Type B pancreatic cell (in vitro differentiated cells): Measurements from ENCODE around the gene TMEM18. TPM values are rescaled to one million over a fixed set of nuclear protein-coding genes. Genes with fewer than 3 reads are reported as not detected.

ENCODE experiments used
- DNase-seq: peaks from one replicate; pipeline ENCODE4 v3.0.0; 2021; ENCODE audit warnings: mixed read lengths; ENCODE audit not compliant: unreplicated experiment; ENCODE audit errors: extremely low spot score
- H3K27ac Mint-ChIP-seq: 2 replicates; pipeline ENCODE4 v1.8.0; 2021; ENCODE audit warnings: mild to moderate bottlenecking, mixed read lengths
- H3K27me3 Mint-ChIP-seq: 2 replicates; pipeline ENCODE4 v1.8.0; 2021; ENCODE audit warnings: mixed read lengths
- H3K36me3 Mint-ChIP-seq: 2 replicates; pipeline ENCODE4 v1.8.0; 2021; ENCODE audit warnings: mixed read lengths
- H3K4me1 Mint-ChIP-seq: one replicate; pipeline ENCODE4 v1.8.0; 2021; ENCODE audit warnings: mixed read lengths; ENCODE audit not compliant: unreplicated experiment
- H3K4me3 Mint-ChIP-seq: 2 replicates; pipeline ENCODE4 v1.8.0; 2021; ENCODE audit warnings: mild to moderate bottlenecking, mixed read lengths
- H3K9me3 Mint-ChIP-seq: 2 replicates; pipeline ENCODE4 v1.8.0; 2021; ENCODE audit warnings: mixed read lengths
- total RNA-seq: library from RNA; stranded (reverse); gene quantifications from 2 replicates; pipeline ENCODE4 v1.2.1, GENCODE V29; 2021; ENCODE audit warnings: low replicate concordance
- TF ChIP-seq, protein P1 (sequence below): fragments of 200-600 bp; sonication (generic); conservative IDR thresholded peaks from 2 replicates; pipeline ENCODE4 v1.5.0; 2021; ENCODE audit warnings: antibody characterized with exemption, mild to moderate bottlenecking

Gene TMEM18
- total RNA-seq, 1 donor from 2014 or later: 27.4 TPM

DNA sequence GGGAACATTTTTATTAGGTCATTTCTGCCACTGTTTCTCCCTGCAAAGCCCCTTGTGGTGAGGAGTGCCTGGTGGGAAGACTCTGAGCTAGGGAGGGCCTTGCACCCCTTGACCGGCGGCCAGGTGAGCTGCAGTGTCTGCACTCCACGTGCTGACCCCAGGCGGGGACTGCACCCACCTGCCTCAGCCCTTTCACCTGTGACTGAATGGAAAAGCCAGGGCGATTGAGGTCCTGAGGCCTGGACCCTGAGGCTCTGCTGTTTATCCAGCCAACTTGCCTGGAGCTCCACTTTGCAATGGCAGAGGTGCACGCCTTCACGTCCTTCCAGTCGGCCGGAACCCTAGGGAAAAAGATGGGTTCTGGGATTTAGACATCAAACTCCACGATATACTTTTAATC lies 53.1 kb downstream of the TMEM18 start:
- H3K36me3 Mint-ChIP-seq: no peaks in the 10 kb centered on the region
- TF ChIP-seq, protein P1, sequence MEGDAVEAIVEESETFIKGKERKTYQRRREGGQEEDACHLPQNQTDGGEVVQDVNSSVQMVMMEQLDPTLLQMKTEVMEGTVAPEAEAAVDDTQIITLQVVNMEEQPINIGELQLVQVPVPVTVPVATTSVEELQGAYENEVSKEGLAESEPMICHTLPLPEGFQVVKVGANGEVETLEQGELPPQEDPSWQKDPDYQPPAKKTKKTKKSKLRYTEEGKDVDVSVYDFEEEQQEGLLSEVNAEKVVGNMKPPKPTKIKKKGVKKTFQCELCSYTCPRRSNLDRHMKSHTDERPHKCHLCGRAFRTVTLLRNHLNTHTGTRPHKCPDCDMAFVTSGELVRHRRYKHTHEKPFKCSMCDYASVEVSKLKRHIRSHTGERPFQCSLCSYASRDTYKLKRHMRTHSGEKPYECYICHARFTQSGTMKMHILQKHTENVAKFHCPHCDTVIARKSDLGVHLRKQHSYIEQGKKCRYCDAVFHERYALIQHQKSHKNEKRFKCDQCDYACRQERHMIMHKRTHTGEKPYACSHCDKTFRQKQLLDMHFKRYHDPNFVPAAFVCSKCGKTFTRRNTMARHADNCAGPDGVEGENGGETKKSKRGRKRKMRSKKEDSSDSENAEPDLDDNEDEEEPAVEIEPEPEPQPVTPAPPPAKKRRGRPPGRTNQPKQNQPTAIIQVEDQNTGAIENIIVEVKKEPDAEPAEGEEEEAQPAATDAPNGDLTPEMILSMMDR: no peak

DNA sequence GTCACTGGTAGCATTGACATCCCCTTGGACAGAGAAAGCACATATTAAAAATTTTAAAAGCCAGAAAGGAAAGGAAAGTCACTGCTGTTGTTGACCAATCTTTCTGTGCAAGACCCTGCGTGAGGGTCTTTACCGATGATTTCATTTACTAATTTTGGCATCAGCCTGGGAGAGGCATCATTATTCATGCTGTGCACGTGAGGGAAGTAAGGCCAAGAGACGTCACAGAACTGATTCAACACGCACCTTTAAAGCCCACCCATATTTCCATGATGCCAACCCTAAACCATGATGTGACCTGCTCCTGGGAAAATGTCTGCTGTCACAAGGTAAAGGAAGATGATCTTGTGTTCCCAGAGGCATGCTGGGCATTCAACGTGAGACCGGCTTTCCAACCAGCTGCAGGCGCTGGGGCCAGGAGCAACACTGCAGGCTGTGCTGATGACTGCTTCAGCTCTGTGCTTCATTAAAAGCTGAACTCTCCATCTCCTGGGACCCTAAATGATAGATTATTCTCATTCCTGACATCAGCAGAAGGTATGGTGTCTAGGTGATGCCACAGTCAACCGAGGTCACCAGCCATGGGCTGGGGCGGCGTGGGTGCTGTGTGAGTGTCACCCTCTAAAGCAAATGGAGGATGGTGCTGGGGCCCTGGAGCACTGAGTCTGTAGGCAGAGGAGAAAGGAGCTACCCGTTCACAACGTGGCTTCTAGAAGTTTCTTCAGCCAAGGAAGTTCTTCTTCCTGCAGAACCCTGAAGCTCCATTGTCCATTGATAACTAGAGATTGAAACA lies 53.9 kb downstream of the TMEM18 start:
- TF ChIP-seq, protein P1: no peak
- Mint-ChIP-seq H3K27ac (no peak overlapping the region), H3K36me3 (no peaks in the 10 kb centered on the region), H3K4me1 (peaks cover 12% of the 10 kb centered on the region), H3K27me3 (peaks cover 6% of the 10 kb centered on the region), H3K4me3 (no peak overlapping the region), H3K9me3 (no peaks in the 10 kb centered on the region)
- no peak for DNase-seq

More for the DNA sequence above, 53.1 kb downstream of the TMEM18 start:
- DNase-seq: peak; percentile 59
- peaks cover 6% of the 10 kb centered on the region for H3K27me3 Mint-ChIP-seq
- no peaks in the 10 kb centered on the region for H3K9me3 Mint-ChIP-seq
- H3K4me1 Mint-ChIP-seq: peaks cover 12% of the 10 kb centered on the region
- H3K4me3 Mint-ChIP-seq: no peak overlapping the region
- no peak overlapping the region for H3K27ac Mint-ChIP-seq

DNA sequence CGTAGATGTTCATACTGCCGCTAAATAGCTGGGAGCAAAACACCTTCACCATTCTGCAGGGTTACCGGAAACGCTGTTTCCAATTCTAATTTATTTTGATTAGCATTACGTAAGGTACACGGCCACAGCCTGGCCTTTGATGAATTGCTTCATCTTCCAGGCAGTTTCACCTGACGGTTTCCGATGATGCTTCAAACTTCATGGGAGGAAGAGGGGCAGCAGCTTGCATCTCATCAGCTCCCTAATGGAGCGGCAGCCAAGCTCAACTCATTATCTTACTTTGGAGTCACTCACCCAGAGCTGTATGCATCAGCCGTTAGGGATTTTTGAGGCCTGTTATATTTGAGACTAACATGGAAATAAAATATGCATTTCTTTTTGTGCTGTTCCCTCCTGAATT lies 54.8 kb downstream of the TMEM18 start:
- H3K36me3 Mint-ChIP-seq: no peaks in the 10 kb centered on the region
- no peak for DNase-seq
- no peaks in the 10 kb centered on the region for H3K9me3 Mint-ChIP-seq
- TF ChIP-seq, protein P1: no peak
- H3K27ac Mint-ChIP-seq: no peak overlapping the region
- peaks cover 12% of the 10 kb centered on the region for H3K4me1 Mint-ChIP-seq
- peaks cover 6% of the 10 kb centered on the region for H3K27me3 Mint-ChIP-seq
- no peak overlapping the region for H3K4me3 Mint-ChIP-seq

DNA sequence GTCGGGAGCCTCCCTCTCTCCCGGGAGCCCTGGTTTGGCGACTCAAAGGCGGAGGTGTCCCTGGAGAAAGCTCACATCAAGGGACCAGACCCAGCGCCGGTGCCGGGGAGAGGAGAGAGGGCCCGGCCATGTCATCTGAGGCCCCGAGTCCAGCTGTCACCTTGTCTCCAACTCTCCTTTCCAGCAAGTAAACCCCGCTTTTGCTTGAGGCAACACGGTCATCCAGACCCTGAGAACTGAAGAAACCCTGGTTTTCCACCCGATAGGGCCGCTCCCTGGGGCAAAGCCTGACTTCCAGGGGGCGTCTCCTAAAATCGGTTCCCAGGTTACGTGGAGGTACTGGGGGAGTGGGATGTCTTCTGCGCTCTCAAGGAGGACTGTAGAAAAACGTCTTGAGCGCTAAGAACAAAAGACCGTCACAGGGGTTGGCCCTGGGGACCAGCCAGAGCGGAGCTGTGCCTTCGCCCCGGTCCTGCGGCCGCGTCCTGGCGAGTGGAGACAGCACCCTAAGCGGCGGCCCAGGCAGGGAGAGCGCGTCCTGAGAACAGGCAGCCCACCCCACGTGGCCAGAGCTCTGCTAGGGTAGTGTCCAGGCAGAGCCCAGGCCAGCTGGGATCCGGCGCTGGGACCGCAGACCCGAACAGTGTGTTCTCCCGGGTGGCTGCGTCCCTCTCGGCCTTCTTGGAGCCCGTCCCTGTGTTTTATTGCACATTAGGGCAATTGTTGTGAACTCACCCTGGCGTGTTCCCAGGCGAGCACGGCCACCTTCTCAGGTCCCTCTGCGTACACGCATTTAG lies 55.7 kb downstream of the TMEM18 start:
- DNase-seq: peak; percentile 66
- peaks cover 3% of the 10 kb centered on the region for H3K27me3 Mint-ChIP-seq
- H3K9me3 Mint-ChIP-seq: no peaks in the 10 kb centered on the region
- no peak overlapping the region for H3K4me3 Mint-ChIP-seq
- TF ChIP-seq, protein P1: no peak
- H3K36me3 Mint-ChIP-seq: no peaks in the 10 kb centered on the region
- no peak overlapping the region for H3K27ac Mint-ChIP-seq
- peaks cover 12% of the 10 kb centered on the region for H3K4me1 Mint-ChIP-seq

DNA sequence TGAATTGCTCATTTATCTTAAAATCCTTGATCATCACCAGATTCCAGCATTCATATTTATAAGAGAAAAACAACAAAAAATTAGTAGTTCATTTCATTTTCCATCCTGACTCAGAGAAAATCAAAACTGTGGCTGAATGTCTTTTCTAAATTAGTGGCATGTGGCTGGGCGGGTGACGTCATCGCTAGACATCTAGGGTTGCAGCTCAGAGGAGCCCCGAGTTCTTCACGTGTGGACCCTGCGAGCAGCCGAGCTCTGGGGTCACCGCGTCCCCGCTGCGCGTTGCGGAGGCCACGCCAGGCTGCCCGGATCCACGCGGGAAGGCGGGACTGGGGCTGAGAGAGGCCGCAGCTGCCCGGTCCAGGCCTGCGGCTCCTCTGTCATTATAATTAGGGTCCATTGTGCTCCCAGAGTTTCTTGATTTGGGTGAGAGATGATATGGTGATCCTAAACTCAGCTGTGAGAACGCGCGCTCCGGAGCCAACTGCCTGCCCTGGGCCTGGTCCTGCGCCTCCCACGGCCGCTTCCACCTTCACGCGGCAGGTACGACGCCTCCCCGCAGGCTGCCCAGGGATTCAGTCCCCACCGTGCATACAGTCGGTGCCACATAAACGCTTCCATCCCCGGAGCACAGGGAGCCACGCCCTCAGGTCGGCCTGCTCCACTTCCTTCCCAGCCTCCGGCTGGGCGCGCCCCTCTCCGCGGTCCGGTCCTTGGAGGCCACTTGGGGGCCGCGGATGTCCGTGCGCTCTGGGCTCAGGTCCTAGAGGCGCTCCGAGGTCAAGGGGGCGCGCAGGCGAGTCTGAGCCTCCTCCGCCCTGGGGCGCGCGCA lies 56.5 kb downstream of the TMEM18 start:
- no peak overlapping the region for H3K27ac Mint-ChIP-seq
- H3K27me3 Mint-ChIP-seq: peaks cover 3% of the 10 kb centered on the region
- peaks cover 9% of the 10 kb centered on the region for H3K4me1 Mint-ChIP-seq
- H3K9me3 Mint-ChIP-seq: no peaks in the 10 kb centered on the region
- no peaks in the 10 kb centered on the region for H3K36me3 Mint-ChIP-seq
- TF ChIP-seq, protein P1: no peak
- no peak overlapping the region for H3K4me3 Mint-ChIP-seq
- DNase-seq: peak; percentile 62
